Thyroid gland (tissue), 4 donors: ENCODE measurements around the gene NALF2.

Experiments used
- POLR2A ChIP-seq, 2 donors: fragments of 450-650 bp; IDR thresholded peaks; one replicate each; pipeline ENCODE4 v1.6.1; 2017; ENCODE audit warnings: antibody characterized with exemption in 2 of 2, mild to moderate bottlenecking in 2 of 2, moderate library complexity in 1 of 2
- TF ChIP-seq, protein P1 (sequence below), 6 experiments: fragments of 200-600 bp in 3 of 6; fragments of 450-650 bp in 3 of 6; sonication (generic) in 3 of 6; IDR thresholded peaks; one replicate each; pipeline ENCODE4 v1.5.1; 2016 to 2019; ENCODE audit warnings: antibody characterized with exemption in 6 of 6, mild to moderate bottlenecking in 2 of 6, inconsistent platforms in 1 of 6, moderate library complexity in 1 of 6

DNA sequence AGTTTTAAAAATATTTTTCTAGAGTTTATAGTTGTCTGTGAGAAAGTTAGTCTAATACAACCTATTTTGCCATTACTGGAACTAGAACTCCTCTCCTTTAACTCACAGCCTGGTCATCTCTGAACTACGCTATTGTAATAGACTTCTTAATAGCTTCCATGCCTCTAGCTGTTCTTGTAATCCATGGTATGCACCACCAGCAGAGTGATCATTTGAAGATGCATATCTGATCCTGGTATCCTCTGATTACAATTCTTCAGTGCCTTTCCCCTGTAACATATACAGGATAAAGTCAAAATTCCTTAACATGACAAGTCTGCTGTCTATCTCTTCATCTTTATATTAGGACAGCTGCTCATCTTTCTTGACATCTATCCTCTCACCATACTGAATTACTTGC lies 37.6 kb upstream of the NALF2 start:
- TF ChIP-seq, protein P1, sequence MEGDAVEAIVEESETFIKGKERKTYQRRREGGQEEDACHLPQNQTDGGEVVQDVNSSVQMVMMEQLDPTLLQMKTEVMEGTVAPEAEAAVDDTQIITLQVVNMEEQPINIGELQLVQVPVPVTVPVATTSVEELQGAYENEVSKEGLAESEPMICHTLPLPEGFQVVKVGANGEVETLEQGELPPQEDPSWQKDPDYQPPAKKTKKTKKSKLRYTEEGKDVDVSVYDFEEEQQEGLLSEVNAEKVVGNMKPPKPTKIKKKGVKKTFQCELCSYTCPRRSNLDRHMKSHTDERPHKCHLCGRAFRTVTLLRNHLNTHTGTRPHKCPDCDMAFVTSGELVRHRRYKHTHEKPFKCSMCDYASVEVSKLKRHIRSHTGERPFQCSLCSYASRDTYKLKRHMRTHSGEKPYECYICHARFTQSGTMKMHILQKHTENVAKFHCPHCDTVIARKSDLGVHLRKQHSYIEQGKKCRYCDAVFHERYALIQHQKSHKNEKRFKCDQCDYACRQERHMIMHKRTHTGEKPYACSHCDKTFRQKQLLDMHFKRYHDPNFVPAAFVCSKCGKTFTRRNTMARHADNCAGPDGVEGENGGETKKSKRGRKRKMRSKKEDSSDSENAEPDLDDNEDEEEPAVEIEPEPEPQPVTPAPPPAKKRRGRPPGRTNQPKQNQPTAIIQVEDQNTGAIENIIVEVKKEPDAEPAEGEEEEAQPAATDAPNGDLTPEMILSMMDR (IDR thresholded peaks at IDR 0.05), result no peak
- no peak for TF ChIP-seq POLR2A (IDR thresholded peaks at IDR 0.05)
